GM04504 (cell line): Measurements from ENCODE around the gene CES4A.
A peak's percentile ranks its signal among the peaks of the same experiment; 100 is the strongest.
"Not testable (repeated sequence)": the region's sequence is repeated elsewhere in the genome, so short reads cannot be mapped to it uniquely, and the experiment has no call there.

ENCODE experiments used
- DNase-seq: peaks from one replicate; pipeline ENCODE4 v3.0.0-alpha.2; 2012; ENCODE audit warnings: low read depth

Gene CES4A

DNA sequence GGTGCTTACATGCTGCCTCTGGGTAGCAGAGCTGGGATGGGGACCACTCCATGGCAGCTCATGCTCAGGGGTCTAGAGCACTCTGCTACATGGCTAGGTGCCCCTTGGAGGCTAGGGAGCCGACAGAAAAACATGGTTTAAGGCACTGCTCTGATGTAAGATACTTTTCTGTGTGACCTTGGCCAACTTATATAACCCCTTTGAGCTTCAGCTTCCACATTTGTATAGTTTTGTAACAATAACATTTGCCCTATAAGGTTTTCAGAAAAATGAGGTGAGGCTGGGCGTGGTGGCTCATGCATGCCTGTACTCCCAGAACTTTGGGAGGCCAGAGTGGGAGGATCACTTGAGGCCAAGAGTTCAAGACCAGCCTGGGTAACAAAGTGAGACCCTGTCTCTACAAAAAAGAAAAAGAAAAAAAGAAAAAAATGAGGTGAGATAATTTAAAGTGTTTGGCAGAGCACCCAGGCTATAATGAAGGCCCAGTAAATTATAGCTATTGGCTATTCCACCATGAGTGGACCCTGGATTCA is 3.2 kb downstream of the CES4A start:
- no peak for DNase-seq

DNA sequence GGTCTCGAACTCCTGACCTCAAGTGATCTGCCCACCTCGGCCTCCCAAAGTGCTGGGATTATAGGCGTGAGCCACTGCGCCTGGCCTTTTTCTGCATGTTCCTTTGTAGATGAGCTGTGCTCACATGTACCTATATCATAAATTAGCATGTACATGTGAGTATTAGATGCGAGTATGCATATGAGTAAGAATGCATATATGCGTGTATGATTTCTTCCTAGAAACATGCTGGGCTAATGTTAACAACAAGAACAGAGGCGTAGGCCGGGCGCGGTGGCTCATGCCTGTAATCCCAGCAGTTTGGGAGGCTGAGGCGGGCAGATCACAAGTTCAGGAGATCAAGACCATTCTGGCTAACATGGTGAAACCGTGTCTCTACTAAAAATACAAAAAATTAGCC is 5.2 kb downstream of the CES4A start:
- not testable (repeated sequence) for DNase-seq

DNA sequence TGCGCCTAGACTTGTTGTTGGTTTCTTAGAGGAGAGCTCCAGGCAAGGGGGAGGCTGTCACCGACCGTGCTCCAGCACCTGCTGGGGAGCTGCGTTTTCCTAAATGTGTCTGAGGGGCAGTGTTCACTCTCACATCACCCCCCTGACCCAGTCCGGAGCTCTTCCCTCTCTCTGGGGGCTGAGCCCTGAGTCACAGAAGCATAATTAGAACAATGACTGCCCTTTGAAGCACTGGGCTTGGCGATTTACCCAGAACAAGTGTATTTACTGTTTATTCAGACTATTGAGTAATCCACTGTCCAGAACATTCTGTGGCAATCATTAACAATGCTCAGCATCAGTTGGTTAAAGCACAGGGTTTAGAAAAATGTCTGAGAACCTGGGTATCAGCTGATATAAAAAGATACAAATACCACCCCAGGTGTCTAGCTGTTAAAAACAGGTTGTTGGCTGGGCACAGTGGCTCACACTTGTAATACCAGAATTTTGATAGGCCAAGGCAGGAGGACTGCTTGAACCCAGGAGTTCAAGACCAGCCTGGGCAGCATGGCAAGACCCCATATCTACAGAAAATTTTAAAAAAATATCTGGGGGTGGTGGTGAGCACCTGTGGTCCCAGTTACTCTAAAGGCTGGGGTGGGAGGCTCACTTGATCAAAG is 8.1 kb downstream of the CES4A start:
- peak; percentile 48 for DNase-seq

DNA sequence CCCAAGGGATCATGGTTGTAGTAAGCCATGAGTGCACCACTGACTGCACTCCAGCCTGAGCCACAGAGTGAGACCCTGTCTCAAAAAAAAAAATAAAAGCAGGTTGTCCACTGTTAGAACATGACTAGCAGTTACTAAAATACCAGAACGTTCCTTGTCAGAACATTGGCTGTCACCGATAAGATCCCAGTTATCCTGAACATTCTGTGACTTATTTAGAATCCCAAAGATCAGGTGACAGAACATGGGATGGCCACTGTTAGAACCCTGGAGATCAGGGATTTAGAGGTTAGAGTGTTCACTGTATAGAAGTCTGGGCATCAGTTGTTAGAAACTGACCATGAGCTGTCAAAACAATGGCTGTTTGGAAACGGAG is 8.6 kb downstream of the CES4A start:
- DNase-seq: no peak

DNA sequence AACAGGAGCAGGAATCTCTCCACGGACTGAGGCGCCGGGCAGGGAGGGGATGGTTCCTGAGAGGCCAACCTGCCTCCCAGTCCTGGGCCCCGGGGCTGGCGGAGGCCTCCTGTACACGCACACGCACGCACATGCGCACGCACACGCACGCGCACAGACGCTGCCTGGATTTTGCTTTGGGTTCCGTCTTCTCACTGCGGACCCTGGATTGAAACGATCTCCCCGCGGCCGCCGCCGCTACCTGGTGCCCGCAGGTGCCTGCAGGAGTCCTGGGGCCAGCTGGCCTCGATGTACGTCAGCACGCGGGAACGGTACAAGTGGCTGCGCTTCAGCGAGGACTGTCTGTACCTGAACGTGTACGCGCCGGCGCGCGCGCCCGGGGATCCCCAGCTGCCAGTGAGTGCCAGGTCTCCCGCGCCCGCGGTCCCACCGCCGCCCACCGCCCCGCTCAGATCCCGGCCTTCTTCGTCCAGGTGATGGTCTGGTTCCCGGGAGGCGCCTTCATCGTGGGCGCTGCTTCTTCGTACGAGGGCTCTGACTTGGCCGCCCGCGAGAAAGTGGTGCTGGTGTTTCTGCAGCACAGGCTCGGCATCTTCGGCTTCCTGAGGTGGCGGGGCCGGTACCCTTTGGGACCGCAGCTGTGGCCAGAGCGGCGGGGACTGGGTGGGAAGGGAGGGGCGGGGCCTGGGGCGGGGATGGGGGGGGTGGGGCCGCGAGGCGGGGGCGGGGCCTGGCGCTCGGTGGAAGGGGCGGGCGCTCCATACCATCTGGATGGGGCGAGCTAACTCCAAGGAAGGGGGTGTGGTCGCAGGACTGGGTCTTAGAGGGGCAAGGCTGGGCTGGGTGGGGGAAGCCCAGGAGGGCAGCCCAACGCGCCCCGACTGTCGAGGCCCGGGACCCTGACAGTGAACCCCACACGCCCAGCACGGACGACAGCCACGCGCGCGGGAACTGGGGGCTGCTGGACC is 12.3 kb downstream of the CES4A start:
- no peak for DNase-seq

DNA sequence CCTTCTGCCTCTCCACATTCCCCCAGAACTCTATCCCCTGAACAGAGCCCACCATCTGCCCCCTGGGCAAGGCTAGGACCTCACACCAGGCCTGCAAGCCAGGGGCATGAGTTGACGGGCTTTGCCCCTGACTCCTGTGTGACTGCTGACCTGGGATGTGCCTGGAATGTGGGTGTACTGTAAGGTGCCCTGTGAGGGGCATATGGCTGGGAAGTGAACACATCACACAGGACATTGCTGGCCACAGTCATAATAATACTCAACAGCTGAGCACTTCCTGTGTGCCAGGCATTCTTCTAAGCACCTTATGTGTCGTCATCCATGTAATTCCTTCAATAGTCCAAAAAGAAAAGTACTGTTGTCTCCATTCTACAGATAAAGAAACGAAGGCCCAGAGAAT is 13.3 kb downstream of the CES4A start:
- no peak for DNase-seq

DNA sequence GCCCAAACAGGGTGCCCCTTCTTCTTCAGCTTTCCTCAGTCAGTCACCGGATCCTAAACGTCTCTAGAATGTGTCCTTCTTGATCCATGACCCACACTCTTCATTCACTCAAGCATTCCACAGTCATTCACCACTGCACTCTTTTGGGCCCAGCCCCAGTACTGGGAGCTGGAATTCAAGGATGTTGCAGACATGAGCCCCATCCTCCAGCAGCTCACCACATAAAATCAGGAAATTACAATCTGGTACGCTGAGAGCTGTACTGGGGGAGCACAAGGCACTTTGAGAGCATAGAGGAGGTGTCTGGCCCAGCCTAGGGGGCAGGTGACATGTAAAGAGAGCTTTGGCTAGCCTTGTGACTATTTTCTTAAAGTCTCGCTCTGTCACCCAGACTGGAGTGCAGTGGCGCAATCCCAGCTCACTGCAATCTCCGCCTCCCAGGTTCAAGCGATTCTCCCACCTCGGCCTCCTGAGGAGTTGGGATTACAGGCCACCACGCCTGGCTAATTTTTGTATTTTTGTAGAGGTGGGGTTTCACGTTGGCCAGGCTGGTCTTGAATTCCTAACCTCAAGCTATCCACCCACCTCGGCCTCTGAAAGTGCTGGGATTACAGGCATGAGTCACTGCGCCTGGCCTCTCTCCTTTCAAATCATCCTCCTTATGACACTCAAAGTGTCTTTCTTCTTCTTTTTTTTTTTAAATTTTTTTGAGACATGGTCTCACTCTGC is 18.7 kb downstream of the CES4A start:
- no peak for DNase-seq

DNA sequence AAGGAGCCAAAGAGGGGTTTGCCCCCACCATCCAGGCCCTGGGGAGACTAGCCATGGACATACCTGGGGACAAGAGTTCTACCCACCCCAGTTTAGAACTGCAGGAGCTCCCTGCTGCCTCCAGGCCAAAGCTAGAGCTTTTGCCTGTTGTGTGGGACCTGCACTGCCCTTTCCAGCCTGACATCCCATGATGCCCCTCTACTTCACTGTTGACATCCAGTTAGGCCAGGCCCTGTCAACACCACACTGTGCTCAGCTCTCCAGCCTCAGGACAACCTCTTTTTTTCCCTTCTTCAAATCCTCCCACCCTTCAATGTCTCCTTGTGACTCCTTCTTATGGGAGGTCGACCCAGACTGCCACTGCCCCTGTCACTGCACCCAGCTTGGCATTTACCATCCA is 20.8 kb downstream of the CES4A start:
- no peak for DNase-seq

DNA sequence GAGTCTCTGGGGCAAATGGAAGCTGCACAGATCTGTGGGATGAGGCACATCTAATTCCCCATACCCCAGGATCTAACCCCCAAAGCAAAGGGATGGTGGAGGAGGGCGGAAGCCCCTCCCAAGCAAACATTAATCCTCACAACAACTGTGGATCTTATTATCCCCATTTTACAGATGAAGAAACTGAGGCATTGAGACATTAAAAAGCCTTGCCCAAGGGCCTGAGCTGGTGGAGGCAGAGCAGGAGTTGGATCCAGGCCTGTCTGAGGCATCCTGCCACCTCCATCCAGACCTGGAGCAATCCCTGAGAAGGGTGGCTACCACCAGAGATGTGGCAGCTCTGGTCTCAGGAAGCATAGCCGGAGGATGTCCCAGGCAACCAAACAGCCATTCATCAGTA is 22.9 kb downstream of the CES4A start:
- no peak for DNase-seq

DNA sequence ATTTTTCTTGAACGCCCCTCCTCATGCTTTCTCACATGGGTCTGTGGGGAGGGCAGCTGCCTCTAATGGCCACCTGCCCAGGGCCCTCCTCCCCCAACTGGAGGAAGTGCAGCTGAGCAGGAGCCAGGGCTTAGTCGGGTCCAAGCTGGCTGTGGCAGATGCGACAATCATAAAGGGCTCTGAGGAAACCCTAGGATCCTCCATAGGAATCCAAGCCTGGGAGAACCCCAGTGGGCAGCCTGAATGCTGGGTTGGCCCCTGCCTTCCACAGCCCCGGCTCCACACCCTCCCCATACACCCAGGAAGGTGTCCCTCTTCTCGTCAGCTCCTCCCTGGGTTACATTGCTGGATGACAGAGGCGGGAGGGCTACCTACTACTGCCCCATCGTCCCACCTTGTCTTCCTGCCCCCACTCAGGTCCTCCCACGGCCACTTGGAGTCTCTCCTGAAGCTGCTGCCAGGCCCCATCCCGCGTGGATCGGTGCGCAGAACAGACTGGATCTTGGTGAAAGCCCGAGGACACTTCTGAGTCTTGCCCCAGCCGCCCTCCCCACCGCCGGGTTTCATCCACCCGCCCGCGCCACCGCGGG is 24.9 kb downstream of the CES4A start:
- no peak for DNase-seq

DNA sequence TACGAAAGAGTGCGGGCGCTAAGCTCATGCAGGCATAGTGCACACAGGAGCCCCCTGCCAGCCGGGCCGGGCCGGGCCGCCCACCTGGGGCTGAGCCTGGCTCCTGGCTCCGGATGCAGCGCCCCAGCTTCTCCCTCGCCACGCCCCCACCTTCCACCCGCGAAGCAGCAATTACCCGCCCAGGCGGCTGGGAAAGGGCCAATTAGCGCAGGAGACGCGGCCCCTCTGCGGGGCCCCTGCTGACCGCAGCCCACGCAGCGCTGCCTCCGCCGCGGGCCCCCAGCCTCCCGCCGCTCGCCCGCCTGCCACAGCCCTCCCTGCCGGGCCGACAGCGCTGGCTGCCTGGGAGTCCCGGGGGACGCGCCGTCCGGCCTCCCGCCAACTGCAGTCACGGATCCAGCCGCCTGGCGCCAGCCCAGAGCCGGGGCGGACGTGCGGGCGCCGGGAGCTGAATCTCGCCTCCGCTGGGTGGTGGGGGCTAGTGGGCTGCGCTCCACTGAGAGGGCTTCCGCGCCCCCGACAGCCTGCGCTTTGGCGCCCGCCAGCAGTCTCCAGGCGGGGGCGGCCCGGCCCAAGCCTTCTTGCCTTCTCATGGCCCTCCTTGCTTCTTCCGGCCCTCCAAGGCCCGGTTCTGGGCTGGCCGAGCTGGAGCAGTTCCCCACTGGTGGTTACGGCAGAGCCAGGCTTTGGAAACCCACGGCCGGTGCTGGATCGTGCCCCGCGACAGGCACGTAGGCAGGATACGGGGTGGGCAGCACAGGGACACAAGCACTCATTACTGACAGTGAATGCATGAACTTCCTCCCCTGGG is 25.6 kb downstream of the CES4A start:
- no peak for DNase-seq

DNA sequence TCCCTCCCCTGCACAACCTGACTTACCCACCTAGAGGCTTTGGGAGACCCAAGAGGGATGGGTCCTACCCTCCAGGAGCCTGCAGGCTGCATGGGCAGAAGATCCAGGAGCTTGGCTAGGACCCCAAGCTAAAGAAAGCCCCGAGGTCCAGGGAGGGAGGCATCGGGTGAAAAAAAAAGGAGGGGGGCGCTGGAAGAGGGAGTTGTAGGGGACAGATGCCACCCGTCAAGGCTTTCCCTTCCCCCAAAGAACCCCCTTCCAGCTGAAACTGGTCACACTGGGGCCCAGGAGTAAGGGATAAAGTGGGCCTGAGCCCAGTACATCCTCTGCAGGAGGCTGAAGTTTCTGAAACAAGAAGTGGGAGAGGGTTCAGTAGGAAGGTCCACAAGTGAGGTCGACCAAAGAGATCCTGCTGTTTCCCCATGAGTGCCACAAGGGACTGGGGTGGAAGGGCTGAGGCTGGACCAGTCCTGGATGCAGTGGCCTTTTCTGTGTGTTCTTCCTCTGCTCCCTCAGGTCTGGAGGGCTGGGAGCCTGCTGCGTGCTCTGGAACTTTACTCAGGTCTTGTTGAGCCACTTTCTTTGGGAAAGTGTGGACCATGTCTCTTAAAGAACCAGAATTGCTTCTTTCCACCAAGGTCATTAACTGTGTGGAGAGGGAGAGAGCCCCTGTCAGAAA is 26.4 kb downstream of the CES4A start:
- DNase-seq: no peak

DNA sequence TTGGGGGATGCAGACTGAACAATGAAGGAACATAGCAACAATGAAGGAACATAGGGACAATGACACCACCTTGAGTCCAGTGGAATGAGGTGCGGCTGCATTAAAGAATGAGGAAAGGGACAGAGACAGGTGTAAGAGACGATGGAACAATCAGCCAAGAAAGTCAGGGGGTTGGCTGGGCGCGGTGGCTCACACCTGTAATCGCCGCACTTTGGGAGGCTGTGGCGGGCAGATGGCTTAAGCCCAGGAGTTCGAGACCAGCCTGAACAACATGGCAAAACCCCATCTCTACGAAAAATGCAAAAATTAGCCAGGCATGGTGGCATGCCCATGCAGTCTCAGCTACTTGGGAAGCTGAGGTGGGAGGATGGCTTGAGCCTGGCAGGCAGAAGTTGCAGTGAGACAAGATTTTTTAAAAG is 26.9 kb downstream of the CES4A start:
- no peak for DNase-seq

DNA sequence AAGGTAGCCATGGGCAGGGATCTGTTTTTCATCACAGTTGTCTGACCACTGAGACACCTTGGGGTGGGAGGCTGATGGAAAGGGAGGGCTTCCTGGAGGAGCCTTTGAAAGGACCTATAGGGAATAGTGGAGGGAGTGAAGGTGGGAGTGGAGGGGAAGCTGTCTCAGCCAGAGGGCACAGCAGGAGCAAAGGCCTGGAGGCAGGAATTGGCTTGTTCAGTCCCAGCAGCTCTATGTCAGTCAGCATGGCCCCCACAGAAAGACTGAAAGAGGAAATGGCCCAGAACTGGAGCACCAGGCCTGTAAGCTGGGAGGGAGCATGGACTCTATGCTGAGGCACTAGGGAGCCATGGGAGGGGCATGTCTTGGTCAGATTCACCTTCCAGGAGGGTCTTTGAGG is 27.8 kb downstream of the CES4A start:
- DNase-seq: no peak

DNA sequence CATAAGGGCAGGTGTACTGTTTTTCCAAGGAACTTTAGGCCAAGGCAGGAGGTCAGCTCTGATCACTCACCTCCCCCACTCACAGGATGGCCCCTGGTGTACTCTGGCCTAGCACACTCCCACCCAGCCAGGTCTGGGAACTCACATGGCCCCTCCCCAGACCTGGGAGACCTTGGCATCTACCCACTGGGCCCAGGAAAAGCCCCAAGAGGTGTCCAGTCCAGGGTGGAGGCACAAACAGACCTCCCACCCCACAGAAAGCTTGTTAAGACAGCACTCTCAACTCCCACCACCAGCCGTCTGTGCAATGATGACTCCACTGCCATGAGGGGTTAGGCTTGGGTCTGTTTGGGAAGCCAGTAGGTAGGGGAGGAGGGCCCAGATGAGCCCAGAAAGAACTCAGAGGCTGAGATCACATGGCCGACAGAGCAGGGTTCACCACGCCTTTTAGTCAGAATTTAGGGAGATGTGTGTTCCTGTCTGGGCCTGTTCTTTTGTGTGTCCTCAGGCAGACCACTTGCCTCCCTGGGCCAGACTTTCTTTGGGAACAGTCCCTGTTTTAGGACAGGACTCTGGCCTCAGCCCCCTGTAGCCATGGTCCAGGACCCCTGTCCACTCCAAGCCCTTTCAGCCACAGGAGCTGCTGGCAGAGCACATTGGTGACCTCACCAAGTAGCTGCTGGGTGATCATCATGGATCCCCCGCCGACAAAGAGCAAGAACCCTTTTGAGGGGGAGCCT is 28.5 kb downstream of the CES4A start:
- no peak for DNase-seq

DNA sequence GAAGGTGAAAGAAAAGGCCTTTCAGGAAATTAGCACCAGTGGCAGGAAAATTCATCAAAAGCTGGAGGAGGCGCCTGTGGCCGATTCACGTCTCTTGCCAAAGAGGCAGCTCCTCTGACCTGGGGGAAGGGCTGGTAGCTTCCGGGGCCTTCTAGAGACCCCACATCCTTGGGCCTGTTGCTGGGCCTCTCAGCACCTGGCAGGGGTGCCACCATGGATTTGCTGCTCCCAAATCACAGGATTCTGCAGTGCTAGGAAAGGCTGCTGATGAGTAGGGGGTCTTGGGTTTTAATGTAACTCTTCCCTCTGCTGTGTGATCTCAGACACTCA is 29.0 kb downstream of the CES4A start:
- DNase-seq: no peak

DNA sequence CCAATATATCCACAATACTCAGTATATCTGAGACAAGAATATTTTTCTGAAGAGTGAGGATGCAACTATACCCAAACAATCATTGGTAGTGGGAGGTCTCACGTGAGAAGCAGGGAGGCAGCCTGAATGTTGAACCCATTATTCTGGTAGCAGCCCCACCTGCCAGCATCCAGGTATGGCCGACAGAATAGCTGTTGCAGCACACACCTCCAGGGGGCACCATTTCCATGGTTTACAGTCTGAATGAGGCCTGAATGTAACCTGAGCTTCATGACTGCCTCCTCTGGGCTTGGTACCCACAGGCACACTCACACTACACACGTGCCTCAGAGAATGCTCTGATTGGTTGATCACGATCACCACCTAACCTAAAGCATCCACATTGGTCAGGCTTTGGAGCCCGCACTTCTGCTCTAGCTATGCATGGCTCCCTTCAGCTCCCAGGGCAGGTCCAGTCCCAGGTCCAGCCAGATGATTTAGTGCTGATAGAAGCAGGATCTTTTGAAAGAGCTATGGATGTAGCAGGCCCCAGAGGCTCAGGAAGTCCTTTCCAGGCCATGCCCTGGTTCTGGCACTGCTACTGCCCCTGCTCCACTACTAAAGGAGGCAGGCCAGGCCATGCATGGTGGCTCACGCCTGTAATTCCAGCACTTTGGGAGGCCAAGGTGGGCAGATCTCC is 29.6 kb downstream of the CES4A start:
- peak; percentile 76 for DNase-seq

DNA sequence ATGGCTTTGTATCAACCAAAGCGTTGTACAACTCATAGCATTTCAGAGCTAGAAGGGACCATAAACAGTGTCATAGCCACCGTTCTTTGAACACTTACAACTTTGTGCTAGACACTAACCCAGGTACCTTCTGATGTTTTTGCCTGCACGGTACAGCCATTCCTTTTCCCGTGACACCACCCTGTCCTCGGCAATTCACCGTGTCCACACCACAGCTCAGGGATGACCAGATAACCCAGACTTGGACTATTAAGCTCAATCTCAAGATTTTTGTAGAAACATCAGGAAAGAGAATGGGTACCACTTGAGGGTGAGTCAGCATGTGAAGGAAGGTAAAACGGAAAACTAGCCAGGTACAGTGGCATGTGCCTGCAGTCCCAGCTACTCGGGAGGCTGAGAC is 30.8 kb downstream of the CES4A start:
- no peak for DNase-seq

DNA sequence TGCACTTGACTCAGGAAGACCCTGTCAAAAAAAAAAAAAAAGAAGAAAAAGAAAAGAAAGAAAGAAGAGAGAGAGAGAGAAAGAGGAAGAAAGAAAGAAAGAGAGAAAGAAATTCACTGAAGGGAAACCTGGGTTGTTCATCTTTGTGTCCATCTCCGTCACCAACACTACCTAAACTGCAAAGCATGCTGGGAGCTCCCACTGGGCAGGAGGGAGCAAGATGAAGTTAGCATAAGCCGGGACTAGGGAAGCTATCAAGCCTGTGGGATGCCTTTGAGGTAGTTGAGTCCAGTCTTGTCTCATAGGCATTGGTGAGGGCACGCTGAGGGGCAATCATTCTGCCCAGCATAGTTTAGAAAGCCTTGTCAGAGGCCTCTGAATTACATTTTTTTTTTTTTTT is 32.9 kb downstream of the CES4A start:
- no peak for DNase-seq
